Activated T-cell treated with anti-CD3 and anti-CD28 coated beads, Interleukin-2, amount 50 U/mL, for 24 hours (primary cell): Measurements from ENCODE around the gene CASZ1.

ENCODE experiments used
- DNase-seq: peaks from one replicate; pipeline ENCODE4 v3.0.0-alpha.2; 2020
- H3K27ac Mint-ChIP-seq: 2 replicates; pipeline ENCODE4 v1.8.0; 2020; ENCODE audit warnings: mild to moderate bottlenecking, mixed read lengths
- H3K27me3 Mint-ChIP-seq: 2 replicates; pipeline ENCODE4 v1.8.0; 2020; ENCODE audit warnings: mixed read lengths
- H3K36me3 Mint-ChIP-seq: 2 replicates; pipeline ENCODE4 v1.8.0; 2020; ENCODE audit warnings: low read depth, mixed read lengths
- H3K4me1 Mint-ChIP-seq: 2 replicates; pipeline ENCODE4 v1.8.0; 2020; ENCODE audit warnings: low read depth, mixed read lengths
- H3K4me3 Mint-ChIP-seq: 2 replicates; pipeline ENCODE4 v1.8.0; 2020; ENCODE audit warnings: mild to moderate bottlenecking, moderate library complexity, mixed read lengths
- H3K9me3 Mint-ChIP-seq: 2 replicates; pipeline ENCODE4 v1.8.0; 2020; ENCODE audit warnings: mixed read lengths

CASZ1 gene

DNA sequence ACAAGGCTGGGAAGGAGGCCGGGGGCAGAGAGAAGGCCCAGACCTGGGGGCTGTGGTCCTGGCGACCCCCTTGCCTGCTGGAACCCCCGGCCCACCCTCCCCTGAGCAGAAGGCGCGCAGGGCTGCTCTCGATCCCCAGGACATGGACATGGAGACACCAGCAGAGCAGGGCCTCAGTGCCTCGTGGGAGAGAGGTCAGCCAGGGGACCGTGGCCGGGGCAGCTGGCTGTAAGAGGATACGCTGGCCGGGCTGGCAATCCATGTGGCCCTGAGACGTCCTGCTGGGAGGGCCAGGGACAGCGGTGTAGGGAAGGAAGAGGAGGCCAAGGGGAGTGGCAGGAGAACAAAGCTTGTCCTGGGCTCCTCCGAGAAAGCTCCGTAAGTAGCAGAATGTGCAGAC, 132.2 kb downstream of the CASZ1 start:
- Mint-ChIP-seq H3K4me3 (no peak overlapping the region), H3K36me3 (peaks cover 6% of the 10 kb centered on the region), H3K27me3 (no peaks in the 10 kb centered on the region), H3K27ac (no peak overlapping the region), H3K4me1 (no peaks in the 10 kb centered on the region), H3K9me3 (no peaks in the 10 kb centered on the region)
- no peak for DNase-seq

- H3K4me1 Mint-ChIP-seq, result no peaks in the 10 kb centered on the region
- no peaks in the 10 kb centered on the region for H3K27me3 Mint-ChIP-seq
- no peak overlapping the region for H3K4me3 Mint-ChIP-seq
- H3K27ac Mint-ChIP-seq, result no peak overlapping the region
- DNase-seq, result no peak
- peaks cover 6% of the 10 kb centered on the region for H3K36me3 Mint-ChIP-seq
- H3K9me3 Mint-ChIP-seq, result no peaks in the 10 kb centered on the region
Observed at GRCh38 chr1:10663678-10664035, 132.8 kb downstream of the CASZ1 start.

DNA sequence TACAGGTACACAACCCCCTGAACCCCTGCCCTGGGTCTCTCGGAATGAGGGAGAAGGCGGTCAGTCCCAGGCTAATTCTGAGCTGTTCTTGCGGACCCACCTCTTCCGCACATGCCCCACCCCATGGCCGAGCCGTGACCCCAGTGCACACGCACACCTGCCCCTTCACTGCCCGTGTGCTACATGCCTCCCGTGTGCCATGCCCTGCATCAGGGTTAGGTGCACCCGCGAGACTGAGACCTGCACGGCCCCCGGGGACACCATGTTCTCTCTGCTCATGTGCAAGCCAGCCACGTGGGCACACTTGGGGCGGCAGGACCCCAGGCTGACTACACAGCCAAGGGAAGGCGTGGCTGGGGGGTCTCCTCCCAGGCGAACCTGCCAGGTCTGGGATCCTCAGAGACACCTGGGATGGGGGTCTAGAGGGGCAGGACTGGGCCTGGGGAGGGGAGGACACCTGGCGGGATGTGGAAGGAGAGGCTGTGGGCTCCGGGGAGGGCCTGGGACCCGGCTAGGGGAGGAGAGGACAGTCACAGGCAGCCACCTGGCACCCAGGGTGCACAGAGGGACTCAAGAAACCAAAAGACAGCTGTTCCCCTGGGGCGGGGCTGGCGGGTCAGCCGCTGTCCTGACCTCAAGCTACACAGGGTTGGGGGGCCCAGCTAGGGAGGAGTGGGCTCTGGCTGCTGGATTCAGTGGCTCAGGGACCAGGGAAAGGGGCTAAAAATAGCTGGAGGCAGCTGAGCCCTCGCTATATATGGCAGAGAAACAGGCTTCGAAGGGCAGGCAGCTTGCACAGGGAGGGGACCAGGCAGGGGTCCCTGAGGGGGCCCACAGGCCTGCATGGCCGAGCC, 133.4 kb downstream of the CASZ1 start:
- Mint-ChIP-seq H3K27me3 (no peaks in the 10 kb centered on the region), H3K36me3 (peaks cover 6% of the 10 kb centered on the region), H3K9me3 (no peaks in the 10 kb centered on the region), H3K4me1 (no peaks in the 10 kb centered on the region), H3K4me3 (no peak overlapping the region), H3K27ac (no peak overlapping the region)
- no peak for DNase-seq

DNA sequence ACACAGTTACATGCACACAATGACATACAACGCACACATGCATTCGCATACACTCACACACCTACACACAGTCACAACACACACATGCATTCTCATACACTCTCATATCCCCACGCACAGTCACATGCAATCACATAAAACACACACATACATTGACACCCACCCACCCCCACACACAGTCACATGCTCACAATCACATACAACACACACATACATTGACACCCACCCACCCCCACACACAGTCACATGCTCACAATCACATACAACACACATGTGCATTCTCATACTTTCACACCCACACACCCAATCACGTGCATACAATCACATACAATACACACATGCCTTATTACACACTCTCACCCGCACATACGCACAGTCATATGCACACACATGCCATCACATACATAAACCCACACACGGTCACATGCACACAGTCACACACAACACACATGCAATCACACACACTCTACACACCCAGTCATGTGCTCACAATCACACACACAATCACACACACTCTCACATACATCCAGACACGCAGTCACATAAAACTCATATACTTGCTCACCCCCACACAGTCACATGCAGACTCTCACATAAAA, 134.3 kb downstream of the CASZ1 start:
- no peak overlapping the region for H3K4me3 Mint-ChIP-seq
- H3K27me3 Mint-ChIP-seq, result no peaks in the 10 kb centered on the region
- H3K4me1 Mint-ChIP-seq, result no peaks in the 10 kb centered on the region
- H3K9me3 Mint-ChIP-seq, result no peaks in the 10 kb centered on the region
- H3K27ac Mint-ChIP-seq, result no peak overlapping the region
- H3K36me3 Mint-ChIP-seq, result peaks cover 6% of the 10 kb centered on the region
- DNase-seq, result no peak

DNA sequence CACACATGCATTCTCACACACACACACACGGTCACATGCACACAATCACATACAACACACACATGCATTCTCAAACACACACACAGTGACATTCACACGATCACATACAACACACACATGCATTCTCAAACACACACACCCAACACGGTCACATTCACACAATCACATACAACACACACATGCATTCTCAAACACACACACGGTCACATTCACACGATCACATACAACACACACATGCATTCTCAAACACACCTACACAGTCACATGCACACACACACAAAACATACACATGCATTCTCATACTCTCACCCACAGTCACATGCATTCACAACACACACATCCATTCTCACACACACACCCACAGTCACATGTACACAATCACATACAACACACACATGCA, 135.0 kb downstream of the CASZ1 start:
- H3K36me3 Mint-ChIP-seq, result peaks cover 6% of the 10 kb centered on the region
- H3K27ac Mint-ChIP-seq, result no peak overlapping the region
- H3K4me1 Mint-ChIP-seq, result no peaks in the 10 kb centered on the region
- no peak for DNase-seq
- H3K9me3 Mint-ChIP-seq, result no peaks in the 10 kb centered on the region
- H3K4me3 Mint-ChIP-seq, result no peak overlapping the region
- no peaks in the 10 kb centered on the region for H3K27me3 Mint-ChIP-seq

DNA sequence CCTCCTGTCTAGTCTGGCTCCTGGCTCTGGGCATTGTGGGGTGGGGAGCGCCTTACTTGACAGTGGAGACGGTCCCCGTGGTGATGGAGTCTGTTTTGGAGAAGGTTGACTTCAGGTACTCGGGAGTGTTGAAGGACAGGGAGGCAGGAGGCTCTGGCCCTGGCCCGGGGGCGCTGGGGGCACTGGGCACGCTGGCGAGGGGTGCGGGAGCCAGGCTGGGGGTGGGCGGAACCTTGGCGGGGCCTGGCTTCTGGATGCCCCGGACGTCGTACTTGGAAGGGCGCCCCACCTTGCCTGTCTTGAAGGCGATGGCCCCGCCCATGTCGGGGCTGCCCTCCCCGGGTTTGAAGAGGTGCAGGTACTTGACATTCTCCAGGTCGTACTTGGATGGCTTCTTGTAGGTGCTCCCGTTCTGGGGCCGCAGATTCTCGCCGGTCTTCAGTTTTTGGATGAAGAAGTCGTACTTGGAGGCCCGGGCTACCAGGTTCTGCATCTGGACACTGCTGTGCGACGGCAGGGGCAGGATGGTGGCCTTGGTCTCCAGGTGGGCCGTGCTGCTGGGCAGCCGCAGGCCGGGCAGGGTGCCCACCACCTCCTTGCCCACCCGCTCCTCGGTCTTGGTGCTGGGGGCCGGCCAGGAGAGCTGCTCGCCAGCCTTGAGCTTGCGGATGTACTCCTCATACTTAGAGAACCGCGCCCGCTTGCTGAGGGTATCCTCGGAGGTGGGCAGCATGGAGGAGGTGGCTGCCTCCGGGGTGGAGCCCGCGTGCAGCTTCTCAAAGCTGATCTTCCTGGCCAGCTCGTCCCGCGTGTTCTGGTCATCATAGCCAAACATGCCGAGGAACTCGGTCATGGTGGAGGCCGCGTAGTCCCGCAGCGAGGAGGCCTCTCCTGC, 136.6 kb downstream of the CASZ1 start:
- H3K4me1 Mint-ChIP-seq, result no peaks in the 10 kb centered on the region
- H3K27ac Mint-ChIP-seq, result no peak overlapping the region
- no peak for DNase-seq
- H3K36me3 Mint-ChIP-seq, result peaks cover 5% of the 10 kb centered on the region
- no peak overlapping the region for H3K4me3 Mint-ChIP-seq
- H3K27me3 Mint-ChIP-seq, result no peaks in the 10 kb centered on the region
- no peaks in the 10 kb centered on the region for H3K9me3 Mint-ChIP-seq

- no peak overlapping the region for H3K27ac Mint-ChIP-seq
- DNase-seq, result no peak
- H3K4me3 Mint-ChIP-seq, result no peak overlapping the region
- H3K36me3 Mint-ChIP-seq, result peaks cover 7% of the 10 kb centered on the region
- H3K9me3 Mint-ChIP-seq, result no peaks in the 10 kb centered on the region
- H3K27me3 Mint-ChIP-seq, result no peaks in the 10 kb centered on the region
- H3K4me1 Mint-ChIP-seq, result no peaks in the 10 kb centered on the region
Observed at GRCh38 chr1:10659218-10659617, 137.2 kb downstream of the CASZ1 start.

DNA sequence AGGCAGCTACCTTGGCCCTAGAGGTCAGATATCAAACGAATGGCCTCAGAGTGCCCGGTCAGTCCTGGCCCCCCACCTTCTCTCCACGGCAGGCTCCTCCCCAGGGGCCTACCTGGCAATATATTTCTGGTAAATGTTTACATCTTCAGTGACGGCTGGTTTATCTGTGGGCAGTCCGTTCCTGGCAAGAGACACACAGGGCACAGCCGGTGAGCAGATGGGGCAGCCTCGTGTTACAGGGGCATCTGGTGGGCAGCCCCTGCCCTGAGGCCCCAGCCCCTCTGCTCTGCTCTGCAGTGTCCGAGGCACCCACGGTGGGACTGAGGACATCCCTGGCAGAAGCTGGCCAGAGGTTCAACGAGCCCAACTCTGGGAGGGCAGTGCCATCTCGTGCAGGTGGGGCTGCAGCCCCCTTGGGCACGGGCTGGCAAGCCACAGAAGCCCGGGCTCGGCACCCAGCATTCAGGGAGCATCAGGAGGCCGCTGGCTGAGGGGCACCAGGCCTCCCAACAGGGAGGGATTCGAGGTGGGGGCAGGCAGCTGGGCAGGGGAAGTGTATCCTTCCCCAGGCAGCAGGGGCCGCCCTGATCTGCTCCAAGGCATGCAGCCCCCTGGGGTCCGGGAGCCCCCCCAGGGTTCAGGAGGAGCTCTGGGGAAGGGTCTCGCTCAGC, 137.9 kb downstream of the CASZ1 start:
- DNase-seq, result no peak
- no peaks in the 10 kb centered on the region for H3K9me3 Mint-ChIP-seq
- peaks cover 10% of the 10 kb centered on the region for H3K36me3 Mint-ChIP-seq
- H3K4me3 Mint-ChIP-seq, result no peak overlapping the region
- no peaks in the 10 kb centered on the region for H3K4me1 Mint-ChIP-seq
- no peaks in the 10 kb centered on the region for H3K27me3 Mint-ChIP-seq
- H3K27ac Mint-ChIP-seq, result no peak overlapping the region

GRCh38 chr1:10657088-10657847, 139.2 kb downstream of the CASZ1 start:
- no peak for DNase-seq
- H3K27ac Mint-ChIP-seq, result no peak overlapping the region
- no peaks in the 10 kb centered on the region for H3K27me3 Mint-ChIP-seq
- no peaks in the 10 kb centered on the region for H3K9me3 Mint-ChIP-seq
- H3K4me3 Mint-ChIP-seq, result no peak overlapping the region
- H3K36me3 Mint-ChIP-seq, result peaks cover 13% of the 10 kb centered on the region
- H3K4me1 Mint-ChIP-seq, result no peaks in the 10 kb centered on the region

DNA sequence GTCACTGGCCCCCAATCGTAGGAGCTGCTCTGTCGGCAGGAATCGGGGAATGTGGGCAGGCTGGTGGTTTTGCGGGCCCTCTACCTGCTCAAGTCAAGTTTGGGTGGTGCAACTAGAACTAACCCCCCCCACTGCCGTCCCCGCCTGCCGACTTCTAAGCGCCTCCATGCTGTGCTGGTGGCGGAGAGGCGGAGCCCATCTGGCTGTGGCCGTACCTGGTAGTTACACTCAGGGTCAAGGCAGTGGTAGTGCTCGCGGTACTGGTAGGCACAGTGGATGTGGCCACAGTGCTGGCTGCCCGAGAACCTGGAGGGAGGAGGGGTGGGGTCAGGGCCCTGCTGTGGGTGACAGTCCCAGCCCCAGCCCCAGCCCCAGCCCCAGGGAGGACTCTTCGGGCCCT, 140.0 kb downstream of the CASZ1 start:
- Mint-ChIP-seq H3K27ac (no peak overlapping the region), H3K9me3 (no peaks in the 10 kb centered on the region), H3K4me1 (no peaks in the 10 kb centered on the region), H3K36me3 (peaks cover 13% of the 10 kb centered on the region), H3K27me3 (no peaks in the 10 kb centered on the region), H3K4me3 (no peak overlapping the region)
- no peak for DNase-seq

DNA sequence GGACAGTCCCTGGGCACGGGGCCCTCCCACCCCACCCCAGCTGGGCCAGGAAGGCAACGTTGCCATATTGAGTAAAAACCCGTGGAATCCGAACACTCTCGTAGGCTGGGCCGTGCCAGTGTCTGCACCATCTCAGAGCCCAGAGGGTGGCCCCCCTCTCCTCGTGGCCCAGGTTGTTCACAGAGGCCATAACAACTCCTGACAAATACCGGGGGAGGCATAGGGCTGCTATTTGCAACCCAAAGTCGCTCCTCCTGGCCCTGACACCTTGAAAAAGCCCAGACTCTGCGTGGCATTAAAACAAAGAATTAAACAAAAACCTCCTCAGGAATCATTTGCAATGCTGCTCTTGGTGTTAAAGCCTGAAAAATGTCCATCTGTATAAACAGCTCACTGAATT, 141.4 kb downstream of the CASZ1 start:
- H3K36me3 Mint-ChIP-seq, result peaks cover 13% of the 10 kb centered on the region

GRCh38 chr1:10653370-10654125, 142.9 kb downstream of the CASZ1 start:
- Mint-ChIP-seq H3K9me3 (no peaks in the 10 kb centered on the region), H3K36me3 (peaks cover 11% of the 10 kb centered on the region), H3K27me3 (no peaks in the 10 kb centered on the region), H3K4me3 (no peak overlapping the region), H3K27ac (no peak overlapping the region), H3K4me1 (no peaks in the 10 kb centered on the region)
- DNase-seq, result no peak

More for the DNA sequence above, 141.4 kb downstream of the CASZ1 start:
- DNase-seq, result no peak
- Mint-ChIP-seq H3K4me1 (no peaks in the 10 kb centered on the region), H3K4me3 (no peak overlapping the region), H3K27ac (no peak overlapping the region), H3K27me3 (no peaks in the 10 kb centered on the region), H3K9me3 (no peaks in the 10 kb centered on the region)

- Mint-ChIP-seq H3K27ac (no peak overlapping the region), H3K27me3 (no peaks in the 10 kb centered on the region), H3K36me3 (peaks cover 11% of the 10 kb centered on the region), H3K4me3 (no peak overlapping the region), H3K4me1 (no peaks in the 10 kb centered on the region), H3K9me3 (no peaks in the 10 kb centered on the region)
- DNase-seq, result no peak
Observed at GRCh38 chr1:10652626-10653025, 143.8 kb downstream of the CASZ1 start.
